Stomach (tissue), 19 donors: ENCODE measurements around the gene TMIGD1. TPM values are rescaled to one million over a fixed set of nuclear protein-coding genes. Genes with fewer than 3 reads are reported as not detected.

Source experiments
- DNase-seq, 2 donors: peaks; one replicate each; pipeline versions ENCODE4 v3.0.0 to v3.0.0-alpha.2; 2013 to 2019
- H3K27ac ChIP-seq, 5 donors: fragments of 200-600 bp in 4 of 5; sonication (generic) in 4 of 5; one replicate each; pipeline ENCODE4 v1.5.1; 2013 to 2019; ENCODE audit warnings: mild to moderate bottlenecking in 1 of 5, moderate library complexity in 1 of 5
- H3K27me3 ChIP-seq, 3 donors: fragments of 200-600 bp; sonication (generic); one replicate each; pipeline ENCODE4 v1.5.1; 2017 to 2019; ENCODE audit warnings: mixed run types in 1 of 3
- H3K36me3 ChIP-seq, 4 donors: fragments of 200-600 bp; sonication (generic); 1 replicate in 3 of 4; 2 replicates in 1 of 4; pipeline ENCODE4 v1.5.1; 2016 to 2019
- H3K4me1 ChIP-seq, 4 donors: fragments of 200-600 bp; sonication (generic); one replicate each; pipeline ENCODE4 v1.5.1; 2016 to 2019
- H3K4me3 ChIP-seq, 4 donors: fragments of 200-600 bp; sonication (generic) in 3 of 4; one replicate each; pipeline ENCODE4 v1.5.1; 2016 to 2019; ENCODE audit warnings: mild to moderate bottlenecking in 1 of 4
- H3K9me3 ChIP-seq, 4 donors: fragments of 200-600 bp; sonication (generic); one replicate each; pipeline ENCODE4 v1.5.1; 2016 to 2019
- CTCF ChIP-seq, 7 experiments: fragments of 450-650 bp in 4 of 7; fragments of 200-600 bp in 3 of 7; sonication (generic) in 3 of 7; IDR thresholded peaks; one replicate each; pipeline ENCODE4 v1.5.1; 2016 to 2019; ENCODE audit warnings: antibody characterized with exemption in 7 of 7, control low read depth in 2 of 7, mild to moderate bottlenecking in 1 of 7
- EP300 ChIP-seq: sonication (generic); formaldehyde crosslinking; IDR thresholded peaks from one replicate; pipeline ENCODE4 v1.6.1; 2017; ENCODE audit warnings: antibody characterized with exemption
- POLR2A ChIP-seq, 4 donors: fragments of 450-650 bp; IDR thresholded peaks; one replicate each; pipeline ENCODE4 v1.6.1; 2016; ENCODE audit warnings: antibody characterized with exemption in 4 of 4, control low read depth in 2 of 4, mild to moderate bottlenecking in 1 of 4, moderate library complexity in 1 of 4
- POLR2AphosphoS5 ChIP-seq, 3 donors: sonication (generic); formaldehyde crosslinking; IDR thresholded peaks; one replicate each; pipeline ENCODE4 v1.6.1; 2016; ENCODE audit warnings: antibody characterized with exemption in 3 of 3
- WGBS, 5 donors: extraction: QIAGEN DNeasy Blood & Tissue Kit in 3 of 5; methylation state at CpG; one replicate each; pipeline versions ENCODE4 v1.1.5 to v1.1.7; 2013 to 2018; 5-methylcytosine and 5-hydroxymethylcytosine counted together
- intact Hi-C: fragments of 100-400 bp; cut with DNase I; formaldehyde crosslinking; loops from one replicate; pipeline ENCODE4 v1.15.1; 2023; ENCODE audit warnings: low total_unique reads
- long read RNA-seq, 10 donors: transcript quantifications; one replicate each; lab custom pipeline, GENCODE V29; 2026
- polyA plus RNA-seq, 3 donors: library from polyadenylated mRNA; stranded (reverse); fragments of 200-250 nt; gene quantifications; one replicate each; pipeline ENCODE4 v1.2.3, GENCODE V29; 2013
- total RNA-seq, 5 donors: library from RNA; depleted of rRNA; stranded (reverse); fragments of >200 nt; gene quantifications; one replicate each; pipeline versions ENCODE4 v1.1.0 to v1.2.3, GENCODE V29; 2014 to 2016
- donor health status: healthy with polysubstance abuse.
- donor health status: Bipolar disorder and iron deficiency.
- donor health status: healthy.

The TMIGD1 gene
- 1 to 10 TPM in 1 of 5 donors, not detected in 4; 1.1 TPM for total RNA-seq
- not detected for polyA plus RNA-seq
- long read RNA-seq, donor 1: 0 reads
- long read RNA-seq, donor 2: 0 reads
- long read RNA-seq, donor 3: 0 reads
- long read RNA-seq, donor 4: 0 reads
- long read RNA-seq, donor 5: 0 reads
- long read RNA-seq, donor 6: 0 reads
- long read RNA-seq, donor 7: 0 reads
- long read RNA-seq, donor 8: 0 reads
- long read RNA-seq, donor 9: 0 reads
- long read RNA-seq, donor 10: 0 reads

GRCh38 chr17:30333503-30334360, at the start of gene TMIGD1:
Gene TMIGD1, minus strand, starts transcription at chr17:30334057. Its CDS starts 1,924 bp downstream, at chr17:30332133.
- no peak within 1 kb of the TSS for H3K27ac ChIP-seq
- H3K4me3 ChIP-seq: no peak within 1 kb of the TSS
- TF ChIP-seq CTCF (IDR thresholded peaks at IDR 0.05) (no peak), POLR2A (IDR thresholded peaks at IDR 0.05) (no peak), EP300 (no peak), POLR2AphosphoS5 (IDR thresholded peaks at IDR 0.05) (no peak)
- H3K27me3 ChIP-seq: no peaks in the 10 kb centered on the region
- no peak for DNase-seq
- H3K9me3 ChIP-seq: no peaks in the 10 kb centered on the region
- H3K4me1 ChIP-seq: no peaks in the 10 kb centered on the region
- intact Hi-C loops: no loop called here
- H3K36me3 ChIP-seq: no peaks in the 10 kb centered on the region
- whole genome bisulfite sequencing, 5 donors: 62 to 76% (median 68%) methylated on average over 9 of the region's 9 CpGs

- Histone ChIP-seq H3K27ac (no peak overlapping the region), H3K4me3 (peak overlapping the region in 1 of 4 donors; percentile 91), H3K9me3 (no peaks in the 10 kb centered on the region), H3K27me3 (no peaks in the 10 kb centered on the region), H3K4me1 (peaks cover 15 to 57% (median 35%) of the 10 kb centered on the region in 4 donors), H3K36me3 (peaks cover 17 to 26% (median 23%) of the 10 kb centered on the region in 4 donors)
- no peak for TF ChIP-seq POLR2AphosphoS5 (IDR thresholded peaks at IDR 0.05)
- TF ChIP-seq POLR2A (IDR thresholded peaks at IDR 0.05): no peak
- no peak for TF ChIP-seq CTCF (IDR thresholded peaks at IDR 0.05)
- WGBS, 5 donors: 36 to 53% (median 51%) methylated on average over 1 of the region's 1 CpG
- no peak for DNase-seq
- intact Hi-C loops: no loop called here
These were observed 48.5 kb upstream of the TMIGD1 start for GRCh38 chr17:30382345-30382744.

- no peaks in the 10 kb centered on the region for H3K9me3 ChIP-seq
- H3K36me3 ChIP-seq: peaks cover 11 to 15% (median 13%) of the 10 kb centered on the region in 4 donors
- H3K4me3 ChIP-seq: peak overlapping the region; percentile 66 to 94 (median 92)
- no peaks in the 10 kb centered on the region for H3K27me3 ChIP-seq
- no peak overlapping the region for H3K27ac ChIP-seq
- 24 to 63% (median 47%) methylated on average over 2 of the region's 2 CpGs for WGBS, 5 donors
- peaks cover 23 to 68% (median 44%) of the 10 kb centered on the region in 4 donors for H3K4me1 ChIP-seq
- TF ChIP-seq POLR2A (IDR thresholded peaks at IDR 0.05) (no peak), EP300 (no peak), POLR2AphosphoS5 (IDR thresholded peaks at IDR 0.05) (no peak), CTCF (IDR thresholded peaks at IDR 0.05) (no peak)
- intact Hi-C loops: no loop called here
- no peak for DNase-seq
These were observed 47.4 kb upstream of the TMIGD1 start for GRCh38 chr17:30381340-30381659.

- Histone ChIP-seq H3K27ac (peak overlapping the region in 3 of 5 donors; percentile 91 to 93 (median 92)), H3K4me1 (peaks cover 25 to 73% (median 47%) of the 10 kb centered on the region in 4 donors), H3K27me3 (no peaks in the 10 kb centered on the region), H3K9me3 (no peaks in the 10 kb centered on the region), H3K36me3 (peaks cover 5 to 10% (median 8%) of the 10 kb centered on the region in 4 donors), H3K4me3 (peak overlapping the region; percentile 66 to 94 (median 92))
- intact Hi-C loops: no loop called here
- DNase-seq: no peak
- no peak for TF ChIP-seq CTCF (IDR thresholded peaks at IDR 0.05)
- no peak for TF ChIP-seq POLR2A (IDR thresholded peaks at IDR 0.05)
- TF ChIP-seq POLR2AphosphoS5 (IDR thresholded peaks at IDR 0.05): no peak
- no peak for TF ChIP-seq EP300
- WGBS, 5 donors: 20 to 46% (median 30%) methylated on average over 7 of the region's 7 CpGs
These were observed 46.9 kb upstream of the TMIGD1 start for GRCh38 chr17:30380643-30381339.
